SK-N-SH treated with all-trans-retinoic acid at 6 μM for 48 hours (cell line): Measurements from ENCODE around the gene LDHAL6A.
A peak's percentile ranks its signal among the peaks of the same experiment; 100 is the strongest.

Experiments
- ATAC-seq: fragments of 200-7000 bp; cut with Tn5 transposase; 3 replicates; pipeline ENCODE4 v1.9.1; 2020; ENCODE audit warnings: mild to moderate bottlenecking, moderate library complexity
- ARNTL ChIP-seq: fragments of 450-650 bp; formaldehyde crosslinking; IDR thresholded peaks from 2 replicates; pipeline ENCODE4 v1.5.0; 2020; ENCODE audit warnings: low read depth, mild to moderate bottlenecking, moderate library complexity, borderline replicate concordance
- BACH2 ChIP-seq: fragments of 250-450 bp; sonication (Bioruptor Pico); IDR thresholded peaks from 2 replicates; pipeline ENCODE4 v1.9.0; 2021; ENCODE audit warnings: mild to moderate bottlenecking, borderline replicate concordance
- ESRRG ChIP-seq: fragments of 250-450 bp; sonication (Bioruptor Pico); IDR thresholded peaks from 2 replicates; pipeline ENCODE4 v1.6.1; 2021; ENCODE audit warnings: mild to moderate bottlenecking
- GLIS3 ChIP-seq: fragments of 250-450 bp; sonication (Bioruptor Pico); IDR thresholded peaks from 2 replicates; pipeline ENCODE4 v1.5.0; 2020; ENCODE audit warnings: mild to moderate bottlenecking, moderate library complexity
- ISL1 ChIP-seq: fragments of 250-450 bp; sonication (Bioruptor Pico); IDR thresholded peaks from 2 replicates; pipeline ENCODE4 v2.1.2; 2022; ENCODE audit warnings: mild to moderate bottlenecking, moderate library complexity
- OSR1 ChIP-seq: fragments of 250-450 bp; sonication (Bioruptor Pico); IDR thresholded peaks from 2 replicates; pipeline ENCODE4 v1.8.0; 2022; ENCODE audit warnings: moderate library complexity, mild to moderate bottlenecking, inconsistent platforms
- TCF4 ChIP-seq: fragments of 250-450 bp; sonication (Bioruptor Pico); IDR thresholded peaks from 2 replicates; pipeline ENCODE4 v1.8.0; 2021; ENCODE audit warnings: mild to moderate bottlenecking, moderate library complexity, borderline replicate concordance
- TOX ChIP-seq: fragments of 250-450 bp; sonication (Bioruptor Pico); IDR thresholded peaks from 2 replicates; pipeline ENCODE4 v1.8.0; 2021; ENCODE audit warnings: mild to moderate bottlenecking, moderate library complexity, borderline replicate concordance
- ZC3H10 ChIP-seq: fragments of 250-450 bp; sonication (Bioruptor Pico); IDR thresholded peaks from 2 replicates; pipeline ENCODE4 v1.5.1; 2021; ENCODE audit warnings: mild to moderate bottlenecking, moderate library complexity
- ZFP3 ChIP-seq: fragments of 250-450 bp; sonication (Bioruptor Pico); IDR thresholded peaks from 2 replicates; pipeline ENCODE4 v1.5.0; 2020; ENCODE audit warnings: mild to moderate bottlenecking, moderate library complexity
- ZFP30 ChIP-seq: fragments of 450-650 bp; formaldehyde crosslinking; IDR thresholded peaks from 2 replicates; pipeline ENCODE4 v1.5.0; 2022; ENCODE audit warnings: mild to moderate bottlenecking, moderate library complexity
- ZNF70 ChIP-seq: fragments of 450-650 bp; formaldehyde crosslinking; IDR thresholded peaks from 2 replicates; pipeline ENCODE4 v1.5.0; 2020; ENCODE audit warnings: mild to moderate bottlenecking, moderate library complexity
- ZNF8 ChIP-seq: fragments of 450-650 bp; formaldehyde crosslinking; IDR thresholded peaks from 2 replicates; pipeline ENCODE4 v1.5.0; 2020; ENCODE audit warnings: mild to moderate bottlenecking, moderate library complexity
- TF ChIP-seq, protein P1 (sequence below): fragments of 250-450 bp; sonication (Bioruptor Pico); IDR thresholded peaks from 2 replicates; pipeline ENCODE4 v1.5.1; 2021; ENCODE audit warnings: mild to moderate bottlenecking, moderate library complexity
- TF ChIP-seq, protein P2 (sequence below): fragments of 250-450 bp; sonication (Bioruptor Pico); IDR thresholded peaks from 2 replicates; pipeline ENCODE4 v1.5.1; 2020; ENCODE audit warnings: low read depth, mild to moderate bottlenecking, moderate library complexity
- TF ChIP-seq, protein P3 (sequence below): fragments of 250-450 bp; sonication (Bioruptor Pico); IDR thresholded peaks from 2 replicates; pipeline ENCODE4 v1.5.0; 2020; ENCODE audit warnings: mild to moderate bottlenecking, moderate library complexity
- TF ChIP-seq, protein P4 (sequence below): fragments of 250-450 bp; sonication (Bioruptor Pico); IDR thresholded peaks from 2 replicates; pipeline ENCODE4 v1.8.0; 2020; ENCODE audit warnings: mild to moderate bottlenecking, moderate library complexity, borderline replicate concordance

LDHAL6A gene

DNA sequence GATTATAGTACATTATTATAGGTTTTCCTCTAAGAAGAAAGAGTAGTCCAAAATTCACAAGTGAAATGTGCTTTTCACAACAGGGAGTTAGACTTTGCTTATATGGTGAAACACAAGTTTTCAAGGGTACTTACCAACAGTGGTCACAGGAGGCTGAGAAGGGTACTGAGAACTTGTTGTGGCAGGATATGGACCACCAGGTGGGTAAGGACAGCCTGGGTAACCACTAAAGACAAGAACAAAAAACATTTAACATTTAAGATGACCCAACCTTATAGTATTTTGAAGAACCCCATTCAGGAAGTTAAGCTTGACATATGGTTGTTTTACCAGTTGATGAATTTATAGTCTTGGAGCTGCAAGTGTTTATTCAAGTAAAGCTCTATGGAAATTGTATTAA is 46.7 kb downstream of the LDHAL6A start:
- no peak for ATAC-seq
- no peak for TF ChIP-seq ESRRG (CRISPR knock-in tag)
- TF ChIP-seq, all 23 proteins: peak for 0

DNA sequence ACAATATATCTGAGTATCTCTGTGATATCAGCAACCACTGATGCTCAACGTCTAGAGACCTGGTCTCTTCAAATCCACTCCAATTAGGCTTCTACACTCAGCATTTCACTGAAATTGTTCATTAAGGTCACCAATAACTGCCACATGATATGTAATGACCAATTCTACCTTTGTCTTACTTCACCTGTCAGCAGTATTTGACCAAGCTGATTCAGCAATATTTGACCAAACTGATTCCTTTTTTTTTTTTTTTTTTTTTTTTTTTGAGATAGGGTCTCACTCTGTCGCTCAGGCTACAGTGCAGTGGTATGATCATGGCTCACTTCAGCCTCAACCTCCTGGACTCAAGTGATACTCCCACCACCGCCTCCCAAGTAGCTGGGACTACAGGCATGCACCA is 65.5 kb downstream of the LDHAL6A start:
- TF ChIP-seq TCF4 (CRISPR knock-in tag), result no peak
- no peak for TF ChIP-seq ESRRG (CRISPR knock-in tag)
- TF ChIP-seq ZC3H10 (CRISPR knock-in tag), result no peak
- no peak for TF ChIP-seq ZFP3 (CRISPR knock-in tag)
- TF ChIP-seq, protein P1, sequence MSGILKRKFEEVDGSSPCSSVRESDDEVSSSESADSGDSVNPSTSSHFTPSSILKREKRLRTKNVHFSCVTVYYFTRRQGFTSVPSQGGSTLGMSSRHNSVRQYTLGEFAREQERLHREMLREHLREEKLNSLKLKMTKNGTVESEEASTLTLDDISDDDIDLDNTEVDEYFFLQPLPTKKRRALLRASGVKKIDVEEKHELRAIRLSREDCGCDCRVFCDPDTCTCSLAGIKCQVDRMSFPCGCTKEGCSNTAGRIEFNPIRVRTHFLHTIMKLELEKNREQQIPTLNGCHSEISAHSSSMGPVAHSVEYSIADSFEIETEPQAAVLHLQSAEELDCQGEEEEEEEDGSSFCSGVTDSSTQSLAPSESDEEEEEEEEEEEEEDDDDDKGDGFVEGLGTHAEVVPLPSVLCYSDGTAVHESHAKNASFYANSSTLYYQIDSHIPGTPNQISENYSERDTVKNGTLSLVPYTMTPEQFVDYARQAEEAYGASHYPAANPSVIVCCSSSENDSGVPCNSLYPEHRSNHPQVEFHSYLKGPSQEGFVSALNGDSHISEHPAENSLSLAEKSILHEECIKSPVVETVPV (CRISPR knock-in tag), result no peak
- TF ChIP-seq, protein P2, sequence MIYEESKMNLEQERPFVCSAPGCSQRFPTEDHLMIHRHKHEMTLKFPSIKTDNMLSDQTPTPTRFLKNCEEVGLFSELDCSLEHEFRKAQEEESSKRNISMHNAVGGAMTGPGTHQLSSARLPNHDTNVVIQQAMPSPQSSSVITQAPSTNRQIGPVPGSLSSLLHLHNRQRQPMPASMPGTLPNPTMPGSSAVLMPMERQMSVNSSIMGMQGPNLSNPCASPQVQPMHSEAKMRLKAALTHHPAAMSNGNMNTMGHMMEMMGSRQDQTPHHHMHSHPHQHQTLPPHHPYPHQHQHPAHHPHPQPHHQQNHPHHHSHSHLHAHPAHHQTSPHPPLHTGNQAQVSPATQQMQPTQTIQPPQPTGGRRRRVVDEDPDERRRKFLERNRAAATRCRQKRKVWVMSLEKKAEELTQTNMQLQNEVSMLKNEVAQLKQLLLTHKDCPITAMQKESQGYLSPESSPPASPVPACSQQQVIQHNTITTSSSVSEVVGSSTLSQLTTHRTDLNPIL (CRISPR knock-in tag), result no peak
- TF ChIP-seq ZFP30 (CRISPR knock-in tag), result no peak
- TF ChIP-seq TOX (CRISPR knock-in tag), result no peak
- no peak for TF ChIP-seq ARNTL (CRISPR knock-in tag)
- TF ChIP-seq ZNF8 (CRISPR knock-in tag), result no peak
- TF ChIP-seq GLIS3 (CRISPR knock-in tag), result no peak
- TF ChIP-seq, protein P3, sequence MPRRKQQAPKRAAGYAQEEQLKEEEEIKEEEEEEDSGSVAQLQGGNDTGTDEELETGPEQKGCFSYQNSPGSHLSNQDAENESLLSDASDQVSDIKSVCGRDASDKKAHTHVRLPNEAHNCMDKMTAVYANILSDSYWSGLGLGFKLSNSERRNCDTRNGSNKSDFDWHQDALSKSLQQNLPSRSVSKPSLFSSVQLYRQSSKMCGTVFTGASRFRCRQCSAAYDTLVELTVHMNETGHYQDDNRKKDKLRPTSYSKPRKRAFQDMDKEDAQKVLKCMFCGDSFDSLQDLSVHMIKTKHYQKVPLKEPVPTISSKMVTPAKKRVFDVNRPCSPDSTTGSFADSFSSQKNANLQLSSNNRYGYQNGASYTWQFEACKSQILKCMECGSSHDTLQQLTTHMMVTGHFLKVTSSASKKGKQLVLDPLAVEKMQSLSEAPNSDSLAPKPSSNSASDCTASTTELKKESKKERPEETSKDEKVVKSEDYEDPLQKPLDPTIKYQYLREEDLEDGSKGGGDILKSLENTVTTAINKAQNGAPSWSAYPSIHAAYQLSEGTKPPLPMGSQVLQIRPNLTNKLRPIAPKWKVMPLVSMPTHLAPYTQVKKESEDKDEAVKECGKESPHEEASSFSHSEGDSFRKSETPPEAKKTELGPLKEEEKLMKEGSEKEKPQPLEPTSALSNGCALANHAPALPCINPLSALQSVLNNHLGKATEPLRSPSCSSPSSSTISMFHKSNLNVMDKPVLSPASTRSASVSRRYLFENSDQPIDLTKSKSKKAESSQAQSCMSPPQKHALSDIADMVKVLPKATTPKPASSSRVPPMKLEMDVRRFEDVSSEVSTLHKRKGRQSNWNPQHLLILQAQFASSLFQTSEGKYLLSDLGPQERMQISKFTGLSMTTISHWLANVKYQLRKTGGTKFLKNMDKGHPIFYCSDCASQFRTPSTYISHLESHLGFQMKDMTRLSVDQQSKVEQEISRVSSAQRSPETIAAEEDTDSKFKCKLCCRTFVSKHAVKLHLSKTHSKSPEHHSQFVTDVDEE (CRISPR knock-in tag), result no peak
- TF ChIP-seq BACH2 (CRISPR knock-in tag), result no peak
- no peak for TF ChIP-seq ZNF70 (CRISPR knock-in tag)
- no peak for ATAC-seq

DNA sequence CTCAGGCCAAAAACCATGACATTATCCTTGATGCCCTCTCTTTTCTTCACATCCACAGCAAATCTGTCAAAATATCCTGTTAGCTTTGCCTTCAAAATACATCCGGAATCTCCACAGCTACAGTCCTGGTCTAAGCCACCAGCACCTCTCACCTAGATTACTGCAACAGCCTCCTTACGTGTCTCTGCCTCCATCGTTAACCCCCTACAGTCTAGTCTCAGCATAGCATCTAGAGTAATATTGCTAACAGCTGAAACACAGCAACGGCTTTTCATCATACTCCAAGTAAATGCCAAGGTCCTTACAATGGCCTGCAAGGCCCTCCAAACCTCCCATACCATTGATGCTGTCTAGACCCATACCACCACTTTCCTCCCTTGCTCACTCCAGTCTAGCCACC is 66.7 kb downstream of the LDHAL6A start:
- no peak for ATAC-seq

DNA sequence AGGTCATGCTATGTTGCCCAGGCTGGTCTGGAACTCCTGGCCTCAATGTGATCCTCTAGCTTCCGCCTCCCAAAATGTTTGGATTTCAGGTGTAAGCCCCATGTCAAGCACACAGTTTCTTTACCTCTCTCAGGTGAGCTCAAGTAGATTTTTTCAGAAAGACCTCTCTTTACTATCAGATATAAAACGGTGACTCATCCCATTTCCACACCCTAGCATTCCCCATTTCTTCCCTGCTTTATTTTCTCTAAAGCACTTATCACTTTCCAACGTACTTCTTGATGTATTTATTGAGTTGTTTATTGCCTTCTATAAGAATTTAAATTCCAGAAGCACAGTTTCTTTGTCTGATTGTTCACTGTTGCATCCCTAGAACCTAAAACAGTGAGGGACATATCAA is 67.4 kb downstream of the LDHAL6A start:
- ATAC-seq, result no peak
- no peak for TF ChIP-seq ESRRG (CRISPR knock-in tag)

More for the DNA sequence above, 66.7 kb downstream of the LDHAL6A start:
- TF ChIP-seq BACH2 (CRISPR knock-in tag) (no peak), OSR1 (CRISPR knock-in tag) (no peak), TOX (CRISPR knock-in tag) (no peak), ZFP30 (CRISPR knock-in tag) (no peak), ARNTL (CRISPR knock-in tag) (no peak), TCF4 (CRISPR knock-in tag) (no peak), ZNF70 (CRISPR knock-in tag) (no peak), ZC3H10 (CRISPR knock-in tag) (no peak), ZNF8 (CRISPR knock-in tag) (no peak)
- TF ChIP-seq, all 23 proteins: peak for 0

DNA sequence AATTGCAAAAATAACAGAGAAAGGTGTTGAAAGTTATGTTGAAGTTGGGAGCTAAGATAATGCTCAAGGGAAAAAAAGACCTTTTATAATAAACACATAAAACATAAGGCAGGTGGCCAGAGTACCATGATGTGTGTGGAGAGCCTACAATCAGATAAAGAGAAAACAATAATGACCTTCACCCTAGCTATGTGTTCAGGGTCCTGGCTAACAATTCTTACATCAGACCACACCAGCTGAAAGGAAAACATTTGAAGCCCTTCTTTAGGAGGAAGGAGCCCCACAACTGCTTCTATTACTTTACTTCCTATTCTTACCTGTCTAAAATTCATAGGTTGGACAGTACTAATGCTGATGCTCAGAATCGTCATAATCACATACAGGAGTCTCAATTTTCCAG is 68.6 kb downstream of the LDHAL6A start:
- TF ChIP-seq, protein P4, sequence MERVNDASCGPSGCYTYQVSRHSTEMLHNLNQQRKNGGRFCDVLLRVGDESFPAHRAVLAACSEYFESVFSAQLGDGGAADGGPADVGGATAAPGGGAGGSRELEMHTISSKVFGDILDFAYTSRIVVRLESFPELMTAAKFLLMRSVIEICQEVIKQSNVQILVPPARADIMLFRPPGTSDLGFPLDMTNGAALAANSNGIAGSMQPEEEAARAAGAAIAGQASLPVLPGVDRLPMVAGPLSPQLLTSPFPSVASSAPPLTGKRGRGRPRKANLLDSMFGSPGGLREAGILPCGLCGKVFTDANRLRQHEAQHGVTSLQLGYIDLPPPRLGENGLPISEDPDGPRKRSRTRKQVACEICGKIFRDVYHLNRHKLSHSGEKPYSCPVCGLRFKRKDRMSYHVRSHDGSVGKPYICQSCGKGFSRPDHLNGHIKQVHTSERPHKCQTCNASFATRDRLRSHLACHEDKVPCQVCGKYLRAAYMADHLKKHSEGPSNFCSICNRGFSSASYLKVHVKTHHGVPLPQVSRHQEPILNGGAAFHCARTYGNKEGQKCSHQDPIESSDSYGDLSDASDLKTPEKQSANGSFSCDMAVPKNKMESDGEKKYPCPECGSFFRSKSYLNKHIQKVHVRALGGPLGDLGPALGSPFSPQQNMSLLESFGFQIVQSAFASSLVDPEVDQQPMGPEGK (CRISPR knock-in tag), result no peak
- no peak for TF ChIP-seq ISL1 (CRISPR knock-in tag)
- TF ChIP-seq OSR1 (CRISPR knock-in tag), result no peak
- no peak for ATAC-seq

DNA sequence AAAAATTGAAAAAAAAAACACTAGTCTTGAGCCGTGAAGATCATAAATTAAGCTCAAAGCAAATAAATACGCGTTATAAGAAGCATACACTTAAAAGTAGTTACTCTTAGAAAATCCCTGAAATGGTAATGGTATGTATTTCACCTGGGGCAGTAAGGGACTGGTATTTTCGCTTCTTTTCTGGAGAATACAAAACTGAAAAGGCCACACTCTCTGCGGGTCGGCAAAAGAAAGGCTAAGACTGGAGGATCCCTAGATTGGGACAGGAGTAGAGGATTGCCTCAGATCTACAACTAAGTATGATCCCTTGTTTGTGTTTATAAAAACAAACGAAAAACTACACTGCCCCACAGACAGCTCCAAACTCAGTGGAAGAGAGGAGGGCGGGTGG is 70.5 kb downstream of the LDHAL6A start:
- TF ChIP-seq ZFP3 (CRISPR knock-in tag) (no peak), GLIS3 (CRISPR knock-in tag) (no peak)
- ATAC-seq, result peak; percentile 32; the same call in 2 of the 3 replicates
